HG03460 (cell line): ENCODE data around the gene MAPK4.

Experiments
- ATAC-seq: cut with Tn5 transposase; IDR thresholded peaks from one replicate; pipeline ENCODE4 v1.9.1; 2021; ENCODE audit not compliant: unreplicated experiment

Gene MAPK4

DNA sequence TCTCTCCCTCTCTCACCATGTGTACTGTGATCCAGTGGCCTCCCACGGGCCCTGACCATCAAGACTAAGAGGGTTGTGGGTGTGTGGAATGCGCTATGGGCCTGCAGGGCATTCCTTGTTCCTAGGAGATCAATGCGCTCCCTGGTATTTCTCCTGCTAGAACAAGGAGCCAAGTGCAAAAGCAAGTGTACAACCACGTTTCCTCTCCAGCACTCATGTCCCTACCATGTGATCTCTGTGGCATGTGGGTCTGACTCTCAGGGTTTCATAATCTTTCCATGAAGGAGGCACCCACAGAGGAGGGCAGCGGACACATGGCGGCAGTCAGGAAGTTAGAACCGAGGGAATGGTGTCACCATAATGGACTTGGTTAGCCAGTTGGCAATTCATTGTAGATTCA, 91.4 kb downstream of the MAPK4 start:
- no peak for ATAC-seq

- ATAC-seq = no peak
These were observed 93.7 kb downstream of the MAPK4 start for GRCh38 chr18:50653402-50654093.

DNA sequence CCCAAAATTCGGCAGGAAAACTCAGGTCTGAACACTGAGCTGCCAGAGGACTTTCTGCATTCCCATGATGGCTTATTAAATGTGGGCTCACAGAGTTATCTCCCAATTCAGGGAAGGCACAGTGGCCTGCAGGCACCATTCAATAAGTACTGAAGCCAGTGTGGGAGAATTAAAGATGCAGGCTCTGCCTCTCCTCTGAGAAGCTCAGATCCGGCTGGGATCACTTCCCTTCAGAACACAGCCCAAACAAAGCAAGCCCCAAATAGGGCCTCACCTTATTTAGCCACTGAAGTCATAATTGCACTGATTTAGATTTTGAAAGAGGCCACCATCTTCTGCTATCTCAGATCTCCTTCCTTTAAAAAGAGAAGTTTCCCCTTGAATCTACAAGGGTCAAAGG, 94.3 kb downstream of the MAPK4 start:
- no peak for ATAC-seq

DNA sequence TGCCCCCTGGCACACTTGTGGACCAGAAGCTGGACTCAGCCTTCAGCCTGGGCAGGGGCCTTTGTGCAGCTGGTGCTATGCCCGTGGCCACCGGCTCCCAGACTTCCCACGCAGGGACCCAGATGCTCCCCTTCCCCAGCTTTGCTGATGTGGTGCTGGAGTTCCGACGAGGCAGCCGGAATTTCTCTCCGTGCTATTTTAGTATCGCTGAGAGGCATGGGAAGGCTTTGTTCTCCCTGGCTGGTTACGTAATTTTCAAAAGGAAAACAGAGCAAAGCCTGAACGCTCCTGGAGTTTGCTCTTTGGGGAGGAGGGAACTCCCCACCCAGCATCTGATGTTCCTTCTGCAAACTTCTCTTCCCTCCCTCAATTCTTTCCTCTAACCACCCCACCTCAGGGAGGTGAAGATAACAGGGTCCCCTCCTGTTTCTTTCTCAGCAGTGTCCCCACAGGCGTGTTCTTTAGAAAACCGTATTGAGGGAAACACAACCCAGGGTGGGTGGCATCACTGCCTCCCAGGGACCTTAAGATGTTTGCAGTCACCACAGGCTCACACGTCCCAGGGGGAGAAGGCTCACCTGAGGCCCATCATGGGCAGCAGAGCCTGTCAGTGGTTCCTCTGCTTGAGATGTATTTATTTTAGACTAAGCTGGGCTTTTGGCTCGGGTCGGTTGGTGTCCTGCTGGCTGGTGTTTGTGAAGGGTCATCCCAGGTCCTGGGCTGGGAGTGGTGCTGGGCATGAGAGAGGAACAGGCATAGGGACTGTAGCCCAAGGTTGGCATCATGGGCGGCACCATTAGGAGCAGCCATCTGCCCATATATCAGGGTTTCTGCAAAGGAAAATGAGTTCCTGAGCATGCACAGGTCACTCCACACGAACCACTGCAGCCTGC, 95.0 kb downstream of the MAPK4 start:
- ATAC-seq = no peak

GRCh38 chr18:50656396-50656795, 96.5 kb downstream of the MAPK4 start:
- ATAC-seq = no peak

GRCh38 chr18:50656841-50657470, 97.1 kb downstream of the MAPK4 start:
- ATAC-seq = no peak

DNA sequence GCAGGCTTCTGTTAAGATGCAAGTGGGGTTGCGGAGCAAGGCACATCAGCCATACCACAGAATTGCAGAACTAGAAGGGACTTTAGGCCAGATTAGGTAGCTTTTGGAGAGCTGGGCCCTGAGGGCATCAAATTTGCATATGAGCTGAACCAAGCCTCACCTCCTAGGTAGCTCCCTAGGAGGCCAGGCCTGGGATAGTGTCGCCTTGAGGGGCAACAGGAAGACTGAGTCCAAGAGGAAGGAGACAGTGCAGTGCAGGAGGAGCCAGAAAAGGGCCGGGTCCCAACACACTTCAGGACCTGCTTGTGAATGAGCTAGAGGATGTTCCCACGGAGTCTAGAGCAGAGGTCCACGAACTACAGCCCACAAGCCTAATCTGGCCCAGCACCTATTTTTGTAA, 98.7 kb downstream of the MAPK4 start:
- ATAC-seq = no peak

DNA sequence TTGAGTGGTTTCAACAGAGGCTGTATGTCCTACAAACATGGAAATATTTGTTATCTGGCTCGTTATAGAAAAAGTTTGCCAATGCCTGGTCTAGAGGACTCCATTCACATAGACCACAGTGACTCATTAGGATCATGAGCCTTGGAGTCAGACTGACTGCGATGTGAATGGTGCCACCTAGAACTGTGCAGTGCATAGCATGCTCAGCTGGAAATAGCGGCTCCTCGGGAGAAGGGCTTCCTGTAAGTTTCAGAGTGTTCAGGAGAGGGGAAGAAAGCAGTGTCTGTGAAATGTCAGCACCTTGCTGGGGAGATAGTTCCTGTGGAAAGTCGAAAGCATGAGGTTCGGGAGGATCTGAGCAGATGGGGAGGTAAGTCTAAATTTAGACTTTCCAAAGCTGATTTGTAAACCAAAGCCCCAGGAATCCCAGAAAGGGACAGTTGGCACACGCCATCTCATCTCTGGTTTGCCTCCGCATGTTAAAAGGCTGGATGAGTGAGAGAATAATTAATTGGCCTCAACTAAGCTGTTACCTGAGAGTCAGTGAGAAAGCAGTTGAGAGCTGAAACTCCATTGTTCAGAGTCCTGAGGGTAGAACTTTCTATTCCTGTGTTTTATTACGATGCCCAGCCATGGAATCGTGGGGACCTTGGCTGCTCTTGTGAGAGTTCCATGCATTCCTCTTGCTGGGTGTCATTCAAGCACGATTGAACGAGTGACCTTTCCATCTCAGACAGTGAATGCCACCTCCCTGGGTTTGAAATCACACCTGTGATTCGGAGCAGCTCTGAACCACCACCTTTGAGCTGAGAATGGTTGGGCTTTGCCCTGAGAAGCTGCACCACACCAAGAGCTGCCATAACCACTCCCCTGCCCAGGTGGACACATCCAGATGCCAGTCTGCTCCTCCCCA, 99.5 kb downstream of the MAPK4 start:
- no peak for ATAC-seq

GRCh38 chr18:50661013-50661412, 101.1 kb downstream of the MAPK4 start:
- ATAC-seq = no peak

GRCh38 chr18:50662177-50662576, 102.3 kb downstream of the MAPK4 start:
- ATAC-seq = no peak

DNA sequence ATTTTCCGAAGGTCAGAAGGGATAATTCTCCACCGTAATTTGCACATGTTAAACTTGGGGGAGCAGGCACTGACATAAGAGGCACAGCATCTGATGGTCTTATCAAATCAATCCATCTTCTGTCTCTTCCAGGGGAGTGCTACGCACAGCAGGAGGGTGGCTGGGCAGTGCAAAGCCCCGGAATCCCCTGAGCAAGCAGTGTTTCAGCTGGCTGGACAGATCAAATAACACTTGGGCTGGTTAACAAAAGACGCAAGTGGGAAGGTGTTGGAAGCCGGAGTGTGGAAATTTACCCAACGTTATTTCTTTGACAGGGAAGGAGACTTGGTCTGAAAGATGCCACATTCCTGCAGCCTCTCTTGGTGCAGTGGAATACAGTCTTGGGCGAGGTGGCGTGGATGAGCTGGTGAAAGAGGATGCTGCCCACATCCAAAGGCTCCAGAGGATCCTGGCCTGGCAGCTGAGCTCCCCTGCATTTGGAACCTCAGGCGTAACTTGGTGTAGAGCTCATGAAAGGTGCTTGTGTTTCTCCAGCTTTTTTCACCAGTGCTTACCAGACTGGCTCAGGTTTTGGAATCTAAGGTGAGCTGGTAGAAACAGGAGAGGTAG, 103.0 kb downstream of the MAPK4 start:
- no peak for ATAC-seq

- ATAC-seq = no peak
These were observed 103.9 kb downstream of the MAPK4 start for GRCh38 chr18:50663626-50664441.

- ATAC-seq = no peak
These were observed 105.1 kb downstream of the MAPK4 start for GRCh38 chr18:50665015-50665414.

DNA sequence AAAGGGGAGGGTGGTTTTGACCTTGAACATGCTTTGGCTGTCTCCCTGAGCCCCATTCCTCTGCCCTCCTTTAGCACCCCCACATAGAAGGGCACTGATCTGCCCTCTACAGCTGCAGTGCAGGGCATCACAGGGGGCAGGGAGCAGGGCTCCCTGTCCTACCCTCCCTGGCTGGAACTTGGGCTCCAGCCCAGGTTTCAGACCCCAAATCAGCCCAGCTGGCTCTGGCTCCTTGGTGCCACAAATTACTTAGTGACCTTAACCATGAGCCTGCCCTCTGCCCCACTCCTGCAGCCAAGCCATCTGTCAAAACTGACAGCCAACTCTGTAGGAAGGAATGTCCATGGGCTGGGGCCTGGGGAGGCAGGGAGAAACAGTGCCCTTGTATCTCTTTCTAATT, 105.6 kb downstream of the MAPK4 start:
- ATAC-seq = no peak

DNA sequence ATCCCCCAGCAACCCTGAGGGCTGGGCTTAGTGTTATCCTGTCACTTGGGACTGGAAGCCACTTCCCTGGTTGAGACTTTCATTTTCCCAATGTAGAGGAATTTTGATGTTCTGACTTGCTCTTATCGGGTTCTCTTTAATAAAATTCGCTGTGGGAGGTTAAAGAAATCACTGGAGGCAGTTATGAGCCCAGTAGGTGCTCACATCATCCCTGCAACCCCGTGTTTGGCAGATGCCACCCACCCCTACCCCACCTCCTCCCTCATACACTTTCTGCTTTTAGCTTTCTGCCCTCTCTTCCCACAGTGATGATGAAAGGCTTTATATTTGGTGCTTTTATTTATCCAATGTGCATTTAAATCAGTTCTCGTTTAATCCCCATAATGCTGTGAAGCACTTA, 106.6 kb downstream of the MAPK4 start:
- ATAC-seq = no peak

GRCh38 chr18:50671376-50671775, 111.5 kb downstream of the MAPK4 start:
- no peak for ATAC-seq

DNA sequence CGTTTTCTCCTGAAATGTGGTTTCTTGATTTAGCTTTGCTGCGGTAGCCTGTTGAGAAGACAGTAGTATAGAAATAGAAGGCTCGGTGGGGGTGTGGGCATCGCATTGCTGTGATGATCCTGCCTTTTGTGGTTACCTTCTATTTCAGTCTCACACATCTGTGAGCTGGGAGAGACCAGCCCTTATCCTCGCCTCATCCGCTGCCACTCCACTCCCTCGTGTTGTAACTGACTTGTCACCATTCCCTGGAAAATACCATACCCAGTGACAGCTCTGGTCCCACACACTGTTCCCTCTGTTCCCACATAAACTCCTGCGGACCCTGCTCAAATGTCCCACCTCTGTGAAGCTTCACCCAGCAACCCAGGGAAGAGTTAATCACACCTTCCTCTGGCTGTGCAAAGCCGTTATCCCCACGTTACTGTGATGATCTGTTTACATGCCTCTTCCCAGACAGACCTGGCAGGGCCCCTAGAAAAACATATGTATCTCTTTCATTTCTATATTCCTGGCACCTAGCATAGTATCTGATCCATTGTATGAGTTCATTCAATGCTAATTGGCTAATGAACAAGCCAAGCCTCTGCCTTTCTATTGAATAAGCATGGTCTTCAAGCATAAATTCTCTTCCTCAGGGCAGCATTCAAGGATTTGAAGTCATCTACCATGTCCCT, 114.6 kb downstream of the MAPK4 start:
- no peak for ATAC-seq

DNA sequence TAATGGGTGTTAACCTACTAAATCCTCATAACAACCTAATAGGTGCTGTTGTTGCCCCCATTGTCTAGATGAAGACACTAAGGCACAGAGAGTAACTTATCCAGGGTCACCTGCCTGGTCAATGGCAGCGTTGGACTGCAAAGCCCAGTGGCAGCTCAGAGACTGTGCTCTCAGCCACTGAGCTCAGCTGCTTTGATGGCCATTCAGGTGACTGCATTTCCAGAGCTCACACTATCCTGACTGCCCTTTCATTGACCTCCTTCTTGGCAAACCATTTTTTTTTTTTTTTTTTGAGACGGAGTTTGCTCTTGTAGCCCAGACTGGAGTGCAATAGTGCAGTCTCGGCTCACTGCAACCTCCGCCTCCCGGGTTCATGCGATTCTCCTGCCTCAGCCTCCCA, 115.2 kb downstream of the MAPK4 start:
- no peak for ATAC-seq

DNA sequence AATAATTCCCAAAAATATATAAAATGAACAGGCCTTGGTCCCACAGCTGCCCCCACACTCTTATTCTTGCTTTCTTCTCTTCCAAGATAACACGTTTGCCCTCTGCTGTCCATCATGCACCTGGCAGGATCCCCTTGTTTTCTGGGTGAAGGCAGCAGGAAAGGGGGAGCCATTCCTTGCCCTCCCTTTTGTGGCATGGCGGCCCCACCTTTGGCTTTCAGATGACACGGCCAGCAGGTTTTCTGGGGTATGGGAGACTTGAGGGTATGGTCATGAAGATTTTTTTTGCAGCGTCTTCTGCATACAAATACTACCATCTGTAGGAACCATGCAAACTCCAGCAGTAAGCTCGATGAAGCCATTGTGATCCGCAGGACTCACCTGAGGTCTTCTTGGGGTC, 118.8 kb downstream of the MAPK4 start:
- no peak for ATAC-seq
